ENCODE results near the gene TMEM131.

GRCh38 chr2:97713296-97714083, 282.3 kb downstream of the TMEM131 start, which contains the start of gene ZAP70:
- no peak for TF ChIP-seq CTCF (conservative IDR thresholded peaks at IDR 0.05; ENCODE audit: low read depth, low read length)
- TF ChIP-seq EZH2 (IDR thresholded peaks at IDR 0.05; ENCODE audit: borderline replicate concordance, low read depth, low read length, poor library complexity, severe bottlenecking), result no peak
